ENCODE measurements around the gene OTUD4.
"Not testable (repeated sequence)": the region's sequence is repeated elsewhere in the genome, so short reads cannot be mapped to it uniquely, and the experiment has no call there.

OTUD4 gene

GRCh38 chr4:145171911-145172310, 8.5 kb downstream of the OTUD4 start:
- no peaks in the 10 kb centered on the region for H3K4me1 ChIP-seq (ENCODE audit: insufficient read depth, low read length)
- H3K9ac ChIP-seq (ENCODE audit: low read depth, low read length), result no peak overlapping the region
- no peaks in the 10 kb centered on the region; the same call in 1 of the 2 replicates for H3K36me3 ChIP-seq (ENCODE audit: insufficient read depth, low read length)
- no peaks in the 10 kb centered on the region for H3K9me3 ChIP-seq (ENCODE audit: control insufficient read depth, insufficient read depth, low read length)

GRCh38 chr4:145170223-145170622, 10.2 kb downstream of the OTUD4 start:
- H3K4me1 ChIP-seq (ENCODE audit: insufficient read depth, low read length), result no peaks in the 10 kb centered on the region
- no peak overlapping the region for H3K9ac ChIP-seq (ENCODE audit: low read depth, low read length)
- H3K36me3 ChIP-seq (ENCODE audit: insufficient read depth, low read length), result no peaks in the 10 kb centered on the region; the same call in 1 of the 2 replicates
- H3K9me3 ChIP-seq (ENCODE audit: control insufficient read depth, insufficient read depth, low read length), result no peaks in the 10 kb centered on the region

GRCh38 chr4:145168581-145169187, 11.7 kb downstream of the OTUD4 start:
- H3K4me1 ChIP-seq (ENCODE audit: insufficient read depth, low read length), result no peaks in the 10 kb centered on the region
- H3K36me3 ChIP-seq (ENCODE audit: insufficient read depth, low read length), result no peaks in the 10 kb centered on the region; the same call in 1 of the 2 replicates
- H3K9me3 ChIP-seq (ENCODE audit: control insufficient read depth, insufficient read depth, low read length), result no peaks in the 10 kb centered on the region
- no peak overlapping the region for H3K9ac ChIP-seq (ENCODE audit: low read depth, low read length)

- Histone ChIP-seq H3K36me3 (ENCODE audit: insufficient read depth, low read length) (no peaks in the 10 kb centered on the region; the same call in 1 of the 2 replicates), H3K9me3 (ENCODE audit: control insufficient read depth, insufficient read depth, low read length) (no peaks in the 10 kb centered on the region), H3K9ac (ENCODE audit: low read depth, low read length) (no peak overlapping the region), H3K4me1 (ENCODE audit: insufficient read depth, low read length) (no peaks in the 10 kb centered on the region)
Measured at GRCh38 chr4:145167887-145168286, 12.5 kb downstream of the OTUD4 start.

- Histone ChIP-seq H3K9me3 (ENCODE audit: control insufficient read depth, insufficient read depth, low read length) (no peaks in the 10 kb centered on the region), H3K9ac (ENCODE audit: low read depth, low read length) (no peak overlapping the region), H3K36me3 (ENCODE audit: insufficient read depth, low read length) (no peaks in the 10 kb centered on the region), H3K4me1 (ENCODE audit: insufficient read depth, low read length) (no peaks in the 10 kb centered on the region)
Measured at GRCh38 chr4:145161549-145161948, 18.8 kb downstream of the OTUD4 start.

GRCh38 chr4:145156986-145157385, 23.4 kb downstream of the OTUD4 start:
- Histone ChIP-seq H3K4me1 (ENCODE audit: insufficient read depth, low read length) (no peaks in the 10 kb centered on the region), H3K36me3 (ENCODE audit: insufficient read depth, low read length) (peaks cover 13% of the 10 kb centered on the region; the same call in 1 of the 2 replicates), H3K9ac (ENCODE audit: low read depth, low read length) (no peak overlapping the region), H3K9me3 (ENCODE audit: control insufficient read depth, insufficient read depth, low read length) (no peaks in the 10 kb centered on the region)

GRCh38 chr4:145155268-145155870, 25.0 kb downstream of the OTUD4 start:
- no peaks in the 10 kb centered on the region for H3K4me1 ChIP-seq (ENCODE audit: insufficient read depth, low read length)
- no peak overlapping the region for H3K9ac ChIP-seq (ENCODE audit: low read depth, low read length)
- H3K9me3 ChIP-seq (ENCODE audit: control insufficient read depth, insufficient read depth, low read length), result no peaks in the 10 kb centered on the region
- peaks cover 19% of the 10 kb centered on the region for H3K36me3 ChIP-seq (ENCODE audit: insufficient read depth, low read length)

GRCh38 chr4:145154573-145154972, 25.8 kb downstream of the OTUD4 start:
- Histone ChIP-seq H3K9me3 (ENCODE audit: control insufficient read depth, insufficient read depth, low read length) (no peaks in the 10 kb centered on the region), H3K36me3 (ENCODE audit: insufficient read depth, low read length) (peaks cover 24% of the 10 kb centered on the region), H3K4me1 (ENCODE audit: insufficient read depth, low read length) (no peaks in the 10 kb centered on the region), H3K9ac (ENCODE audit: low read depth, low read length) (no peak overlapping the region)

- H3K36me3 ChIP-seq (ENCODE audit: insufficient read depth, low read length), result peaks cover 26% of the 10 kb centered on the region
- no peaks in the 10 kb centered on the region for H3K4me1 ChIP-seq (ENCODE audit: insufficient read depth, low read length)
Measured at GRCh38 chr4:145153904-145154298, 26.5 kb downstream of the OTUD4 start.

GRCh38 chr4:145153181-145153903, 27.0 kb downstream of the OTUD4 start:
- Histone ChIP-seq H3K9ac (ENCODE audit: low read depth, low read length) (no peak overlapping the region), H3K4me1 (ENCODE audit: insufficient read depth, low read length) (no peaks in the 10 kb centered on the region), H3K9me3 (ENCODE audit: control insufficient read depth, insufficient read depth, low read length) (no peaks in the 10 kb centered on the region), H3K36me3 (ENCODE audit: insufficient read depth, low read length) (peaks cover 26% of the 10 kb centered on the region)

More at GRCh38 chr4:145153904-145154298, 26.5 kb downstream of the OTUD4 start:
- no peaks in the 10 kb centered on the region for H3K9me3 ChIP-seq (ENCODE audit: control insufficient read depth, insufficient read depth, low read length)
- H3K9ac ChIP-seq (ENCODE audit: low read depth, low read length), result no peak overlapping the region

- H3K9ac ChIP-seq (ENCODE audit: low read depth, low read length), result no peak overlapping the region
- peaks cover 34% of the 10 kb centered on the region for H3K36me3 ChIP-seq (ENCODE audit: insufficient read depth, low read length)
- no peaks in the 10 kb centered on the region for H3K4me1 ChIP-seq (ENCODE audit: insufficient read depth, low read length)
- no peaks in the 10 kb centered on the region for H3K9me3 ChIP-seq (ENCODE audit: control insufficient read depth, insufficient read depth, low read length)
Measured at GRCh38 chr4:145148980-145149379, 31.4 kb downstream of the OTUD4 start.

- H3K4me1 ChIP-seq (ENCODE audit: insufficient read depth, low read length); H3K36me3 ChIP-seq (ENCODE audit: insufficient read depth, low read length); H3K9ac ChIP-seq (ENCODE audit: low read depth, low read length); H3K9me3 ChIP-seq (ENCODE audit: control insufficient read depth, insufficient read depth, low read length): not testable (repeated sequence)
Measured at GRCh38 chr4:145136219-145136618, 44.2 kb downstream of the OTUD4 start.

- H3K9me3 ChIP-seq (ENCODE audit: control insufficient read depth, insufficient read depth, low read length), result no peaks in the 10 kb centered on the region
- no peaks in the 10 kb centered on the region for H3K4me1 ChIP-seq (ENCODE audit: insufficient read depth, low read length)
- H3K9ac ChIP-seq (ENCODE audit: low read depth, low read length), result no peak overlapping the region
- H3K36me3 ChIP-seq (ENCODE audit: insufficient read depth, low read length), result no peaks in the 10 kb centered on the region; the same call in 1 of the 2 replicates
Measured at GRCh38 chr4:145132511-145133098, 47.8 kb downstream of the OTUD4 start.

- Histone ChIP-seq H3K9me3 (ENCODE audit: control insufficient read depth, insufficient read depth, low read length) (no peaks in the 10 kb centered on the region), H3K36me3 (ENCODE audit: insufficient read depth, low read length) (no peaks in the 10 kb centered on the region), H3K4me1 (ENCODE audit: insufficient read depth, low read length) (no peaks in the 10 kb centered on the region), H3K9ac (ENCODE audit: low read depth, low read length) (no peak overlapping the region)
Measured at GRCh38 chr4:145131848-145132247, 48.5 kb downstream of the OTUD4 start.

Data from ES-I3 (cell line).